ENCODE results near the gene CCNB2. TPM values are rescaled to one million over a fixed set of nuclear protein-coding genes. Genes with fewer than 3 reads are reported as not detected.

CCNB2 gene
- total and polyA plus RNA-seq, 9 of the 15 experiments (the other 6 are each of a cell fraction or from before 2014, with no cell fraction given) = 84.8 to 266 (median 124) TPM

DNA sequence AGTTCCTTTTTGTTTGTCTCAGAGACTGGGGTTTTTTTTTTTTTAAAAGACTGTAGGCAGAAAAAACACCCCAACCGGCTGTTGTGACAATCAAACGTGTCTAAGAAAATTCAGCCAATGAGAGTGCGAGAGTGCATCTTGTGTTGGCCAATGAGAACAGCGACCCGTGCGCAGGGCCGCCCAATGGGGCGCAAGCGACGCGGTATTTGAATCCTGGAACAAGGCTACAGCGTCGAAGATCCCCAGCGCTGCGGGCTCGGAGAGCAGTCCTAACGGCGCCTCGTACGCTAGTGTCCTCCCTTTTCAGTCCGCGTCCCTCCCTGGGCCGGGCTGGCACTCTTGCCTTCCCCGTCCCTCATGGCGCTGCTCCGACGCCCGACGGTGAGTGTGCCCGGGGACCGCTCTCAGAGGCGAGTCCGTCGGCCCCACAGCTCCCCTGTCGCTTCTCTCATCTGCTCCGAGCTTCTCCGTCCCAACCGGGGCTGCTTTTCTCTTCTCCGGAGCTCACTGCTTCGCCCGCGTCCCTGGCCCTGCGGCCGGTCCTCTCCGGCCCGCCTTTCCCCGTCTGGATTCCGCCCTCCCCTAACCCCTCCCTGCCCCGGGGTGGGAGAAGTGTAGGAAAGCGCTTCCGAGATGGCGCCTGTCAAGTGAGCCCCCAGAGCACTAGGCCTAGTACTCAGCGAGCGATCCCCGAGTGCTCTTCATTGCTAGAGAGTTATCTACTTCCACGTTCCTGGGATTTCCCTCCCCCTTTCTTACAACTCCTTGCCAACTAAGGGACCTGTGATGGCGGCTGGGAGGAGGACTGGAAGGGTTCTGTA lies at the start of gene CCNB2 (continued):
- TF ChIP-seq ARID3B (CRISPR knock-in tag; IDR thresholded peaks at IDR 0.05; ENCODE audit: borderline replicate concordance) = no peak
- TF ChIP-seq CCNT2 (IDR thresholded peaks at IDR 0.05; ENCODE audit: borderline replicate concordance, extremely low read depth, insufficient read length, low read depth, low read length) = no peak
- no peak for TF ChIP-seq ILK (tag; IDR thresholded peaks at IDR 0.05; ENCODE audit: borderline replicate concordance, low read depth)
- TF ChIP-seq HEY1 (CRISPR knock-in tag; IDR thresholded peaks at IDR 0.05; ENCODE audit: borderline replicate concordance) = no peak
- TF ChIP-seq XRCC5 (IDR thresholded peaks at IDR 0.05; ENCODE audit: low read depth, low read length) = no peak; the same call in 1 of the 2 replicates
- TF ChIP-seq NRF1 (conservative IDR thresholded peaks at IDR 0.05 in 1 of 2, IDR thresholded peaks at IDR 0.05 in 1 of 2) = peak; percentile 85 to 86
- TF ChIP-seq SIN3A (IDR thresholded peaks at IDR 0.05; ENCODE audit: borderline replicate concordance in 2 of 2, control insufficient read depth in 1 of 2, low read depth in 2 of 2, low read length in 2 of 2) = peak; percentile 73 to 88; a peak in 3 of 4 replicates
- TF ChIP-seq, protein P1, sequence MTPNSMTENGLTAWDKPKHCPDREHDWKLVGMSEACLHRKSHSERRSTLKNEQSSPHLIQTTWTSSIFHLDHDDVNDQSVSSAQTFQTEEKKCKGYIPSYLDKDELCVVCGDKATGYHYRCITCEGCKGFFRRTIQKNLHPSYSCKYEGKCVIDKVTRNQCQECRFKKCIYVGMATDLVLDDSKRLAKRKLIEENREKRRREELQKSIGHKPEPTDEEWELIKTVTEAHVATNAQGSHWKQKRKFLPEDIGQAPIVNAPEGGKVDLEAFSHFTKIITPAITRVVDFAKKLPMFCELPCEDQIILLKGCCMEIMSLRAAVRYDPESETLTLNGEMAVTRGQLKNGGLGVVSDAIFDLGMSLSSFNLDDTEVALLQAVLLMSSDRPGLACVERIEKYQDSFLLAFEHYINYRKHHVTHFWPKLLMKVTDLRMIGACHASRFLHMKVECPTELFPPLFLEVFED (CRISPR knock-in tag; conservative IDR thresholded peaks at IDR 0.05) = no peak
- no peak for TF ChIP-seq ZNF408 (CRISPR knock-in tag; IDR thresholded peaks at IDR 0.05; ENCODE audit: low read depth)
- no peak for TF ChIP-seq CHD4 (IDR thresholded peaks at IDR 0.05; ENCODE audit: insufficient read depth, insufficient replicate concordance, low read depth, low read length, poor library complexity, severe bottlenecking)
- TF ChIP-seq GTF2F1 (IDR thresholded peaks at IDR 0.05; ENCODE audit: low read depth, low read length) = no peak
- TF ChIP-seq MCM7 (IDR thresholded peaks at IDR 0.05) = no peak
- TF ChIP-seq HMGN3 (IDR thresholded peaks at IDR 0.05; ENCODE audit: borderline replicate concordance, extremely low read depth, insufficient read length, low read depth, low read length) = no peak
- TF ChIP-seq NFYB (IDR thresholded peaks at IDR 0.05; ENCODE audit: extremely low read depth, insufficient read length) = peak; percentile 93
- TF ChIP-seq, protein P2, sequence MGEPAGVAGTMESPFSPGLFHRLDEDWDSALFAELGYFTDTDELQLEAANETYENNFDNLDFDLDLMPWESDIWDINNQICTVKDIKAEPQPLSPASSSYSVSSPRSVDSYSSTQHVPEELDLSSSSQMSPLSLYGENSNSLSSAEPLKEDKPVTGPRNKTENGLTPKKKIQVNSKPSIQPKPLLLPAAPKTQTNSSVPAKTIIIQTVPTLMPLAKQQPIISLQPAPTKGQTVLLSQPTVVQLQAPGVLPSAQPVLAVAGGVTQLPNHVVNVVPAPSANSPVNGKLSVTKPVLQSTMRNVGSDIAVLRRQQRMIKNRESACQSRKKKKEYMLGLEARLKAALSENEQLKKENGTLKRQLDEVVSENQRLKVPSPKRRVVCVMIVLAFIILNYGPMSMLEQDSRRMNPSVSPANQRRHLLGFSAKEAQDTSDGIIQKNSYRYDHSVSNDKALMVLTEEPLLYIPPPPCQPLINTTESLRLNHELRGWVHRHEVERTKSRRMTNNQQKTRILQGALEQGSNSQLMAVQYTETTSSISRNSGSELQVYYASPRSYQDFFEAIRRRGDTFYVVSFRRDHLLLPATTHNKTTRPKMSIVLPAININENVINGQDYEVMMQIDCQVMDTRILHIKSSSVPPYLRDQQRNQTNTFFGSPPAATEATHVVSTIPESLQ (CRISPR knock-in tag; IDR thresholded peaks at IDR 0.05) = no peak
- no peak for TF ChIP-seq ZBTB49 (CRISPR knock-in tag; IDR thresholded peaks at IDR 0.05; ENCODE audit: borderline replicate concordance)
- peak in 1 of 2 experiments; percentile 29; a peak in 1 of 4 replicates for TF ChIP-seq NONO (IDR thresholded peaks at IDR 0.05; ENCODE audit: low read depth in 2 of 2, low read length in 1 of 2)
- TF ChIP-seq RBM39 (optimal IDR thresholded peaks at IDR 0.05; ENCODE audit: low read depth, low read length) = no peak
